ENCODE results near the gene RNF144A.

Gene RNF144A

GRCh38 chr2:7007846-7008741, 90.9 kb downstream of the RNF144A start:
- DNase-seq (ENCODE audit: low read depth): no peak

GRCh38 chr2:7009207-7009911, 92.1 kb downstream of the RNF144A start:
- no peak for DNase-seq (ENCODE audit: low read depth)

GRCh38 chr2:7010391-7011054, 93.3 kb downstream of the RNF144A start:
- no peak for DNase-seq (ENCODE audit: low read depth)

- no peak for DNase-seq (ENCODE audit: low read depth)
Observed at GRCh38 chr2:7011356-7012083, 94.3 kb downstream of the RNF144A start.

- no peak for DNase-seq (ENCODE audit: low read depth)
Observed at GRCh38 chr2:7012141-7012764, 95.0 kb downstream of the RNF144A start.

- DNase-seq (ENCODE audit: low read depth): no peak
Observed at GRCh38 chr2:7013471-7014160, 96.4 kb downstream of the RNF144A start.

GRCh38 chr2:7014174-7014640, 97.0 kb downstream of the RNF144A start:
- no peak for DNase-seq (ENCODE audit: low read depth)

GRCh38 chr2:7015007-7015950, 98.1 kb downstream of the RNF144A start:
- DNase-seq (ENCODE audit: low read depth): no peak

- no peak for DNase-seq (ENCODE audit: low read depth)
Observed at GRCh38 chr2:7016148-7016547, 98.9 kb downstream of the RNF144A start.

- DNase-seq (ENCODE audit: low read depth): no peak
Observed at GRCh38 chr2:7016601-7017211, 99.5 kb downstream of the RNF144A start.

- DNase-seq (ENCODE audit: low read depth): no peak
Observed at GRCh38 chr2:7017671-7018281, 100.6 kb downstream of the RNF144A start.

GRCh38 chr2:7018282-7018701, 101.1 kb downstream of the RNF144A start:
- no peak for DNase-seq (ENCODE audit: low read depth)

GRCh38 chr2:7018767-7019166, 101.6 kb downstream of the RNF144A start:
- DNase-seq (ENCODE audit: low read depth): no peak

- DNase-seq (ENCODE audit: low read depth): no peak
Observed at GRCh38 chr2:7019191-7019590, 102.0 kb downstream of the RNF144A start.

GRCh38 chr2:7020059-7020458, 102.8 kb downstream of the RNF144A start:
- no peak for DNase-seq (ENCODE audit: low read depth)

GRCh38 chr2:7020468-7020867, 103.3 kb downstream of the RNF144A start:
- no peak for DNase-seq (ENCODE audit: low read depth)

GRCh38 chr2:7020939-7021470, 103.8 kb downstream of the RNF144A start:
- DNase-seq (ENCODE audit: low read depth): no peak
